ENCODE measurements around the gene FBXL3.

GRCh38 chr13:76965759-76966421, 61.1 kb downstream of the FBXL3 start:
- TF ChIP-seq RNF2 (conservative IDR thresholded peaks at IDR 0.05; ENCODE audit: low read depth) (no peak), MYNN (CRISPR knock-in tag; IDR thresholded peaks at IDR 0.05; ENCODE audit: low read depth) (no peak), MAFK (conservative IDR thresholded peaks at IDR 0.05 in 1 of 2, IDR thresholded peaks at IDR 0.05 in 1 of 2; ENCODE audit: low read length in 2 of 2) (peak; percentile 69 to 83), E2F5 (CRISPR knock-in tag; conservative IDR thresholded peaks at IDR 0.05) (no peak), CTCF (CRISPR knock-in tag; IDR thresholded peaks at IDR 0.05) (no peak), ZNF136 (CRISPR knock-in tag; IDR thresholded peaks at IDR 0.05; ENCODE audit: low read depth) (no peak), ZBTB1 (CRISPR knock-in tag; IDR thresholded peaks at IDR 0.05; ENCODE audit: borderline replicate concordance) (no peak), SMAD1 (CRISPR knock-in tag; IDR thresholded peaks at IDR 0.05; ENCODE audit: borderline replicate concordance, low read depth) (no peak), PRDM15 (CRISPR knock-in tag; IDR thresholded peaks at IDR 0.05) (no peak), HDAC1 (CRISPR knock-in tag; IDR thresholded peaks at IDR 0.05) (no peak)

All from HepG2 (cell line).